Measurements from ENCODE around the gene ZNHIT3.

GRCh38 chr17:36464765-36465088 lies 21.8 kb upstream of the ZNHIT3 start:
- TF ChIP-seq CTCF (IDR thresholded peaks at IDR 0.05 in 8 of 11, conservative IDR thresholded peaks at IDR 0.05 in 3 of 11) (no peak), POLR2A (IDR thresholded peaks at IDR 0.05) (no peak)

All from spleen (tissue), 7 donors.